Measurements from ENCODE around the gene RCL1. TPM values are rescaled to one million over a fixed set of nuclear protein-coding genes. Genes with fewer than 3 reads are reported as not detected.

Gene RCL1
- total RNA-seq, 1 experiment from 2014 or later: 34.4 TPM

DNA sequence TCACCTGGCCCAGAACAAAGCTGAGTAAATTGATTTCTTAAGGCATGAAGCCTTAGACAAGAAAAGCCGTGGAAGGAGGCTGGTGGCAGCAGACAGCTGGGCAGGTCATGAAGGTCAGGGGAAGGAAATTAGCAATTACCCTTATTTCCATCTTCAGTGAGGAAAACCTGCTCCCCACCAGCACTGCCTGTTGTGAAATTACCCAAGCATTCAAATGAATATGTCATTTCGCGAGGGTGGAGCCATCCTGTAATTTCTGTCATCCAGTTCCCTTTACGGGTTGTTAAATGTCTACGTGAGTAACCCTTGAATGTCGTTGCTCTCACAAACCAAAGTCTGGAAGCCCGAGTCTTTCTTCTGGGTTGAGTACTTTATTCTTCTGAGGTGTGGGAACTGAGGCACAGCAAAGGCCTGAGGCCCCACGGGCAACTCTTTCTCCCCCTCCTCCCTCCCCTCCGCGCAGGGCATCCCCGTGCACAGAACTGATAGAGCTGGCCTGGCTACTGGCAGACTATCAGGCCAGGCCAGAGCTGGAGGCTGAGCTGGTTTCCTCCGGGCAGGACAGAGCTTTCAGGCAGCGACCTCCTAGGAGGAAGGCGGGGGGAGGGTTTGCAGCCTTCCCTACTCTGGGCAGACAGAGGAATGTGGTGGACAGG lies 29.7 kb upstream of the RCL1 start:
- Histone ChIP-seq H3K23me2 (ENCODE audit: insufficient read length, low read depth, low read length, poor library complexity, severe bottlenecking) (peaks cover 4% of the 10 kb centered on the region), H4K20me1 (ENCODE audit: control insufficient read depth, insufficient read depth, insufficient read length) (no peaks in the 10 kb centered on the region), H4K91ac (ENCODE audit: insufficient read length, low read depth, low read length) (no peak overlapping the region), H3K18ac (ENCODE audit: insufficient read length, low read depth, low read length) (no peak overlapping the region), H4K8ac (replicated peaks; ENCODE audit: insufficient read length, low read depth, low read length) (no peak overlapping the region), H3K23ac (ENCODE audit: insufficient read length, low read depth, low read length) (no peak overlapping the region), H3T11ph (ENCODE audit: low read length) (no peak overlapping the region), H2BK120ac (ENCODE audit: low read depth, low read length, poor library complexity, severe bottlenecking) (no peak overlapping the region), H3K9ac (ENCODE audit: extremely low read depth, insufficient read length, low read length) (peak overlapping the region; percentile 11), H3K4ac (ENCODE audit: low read depth, low read length) (no peak overlapping the region), H3K79me1 (ENCODE audit: insufficient read depth, low read depth, low read length, poor library complexity, severe bottlenecking) (no peaks in the 10 kb centered on the region), H3K79me2 (ENCODE audit: insufficient read depth, low read length) (no peaks in the 10 kb centered on the region), H3K4me1 (ENCODE audit: insufficient read depth, low read length) (no peaks in the 10 kb centered on the region; the same call in 1 of the 2 replicates), H4K5ac (ENCODE audit: insufficient read length, low read depth, low read length) (no peak overlapping the region), H3K14ac (ENCODE audit: insufficient read depth, low read length) (0 out of 2 replicates have a peak overlapping the region, but pooled peaks have one; percentile 13), H3K9me3 (ENCODE audit: control insufficient read depth, low read depth, low read length) (no peaks in the 10 kb centered on the region), H3K4me2 (ENCODE audit: insufficient read depth, insufficient read length, low read length) (peak overlapping the region; percentile 65), H2BK5ac (ENCODE audit: insufficient read length, low read length) (no peak overlapping the region), H2AFZ (ENCODE audit: low read length) (no peak overlapping the region), H2AK5ac (ENCODE audit: insufficient read length, low read length) (no peak overlapping the region), H3K27ac (ENCODE audit: insufficient read length, low read depth, low read length) (no peak overlapping the region), H2BK12ac (ENCODE audit: insufficient read length, low read depth, low read length) (no peak overlapping the region), H2BK15ac (ENCODE audit: low read depth, low read length) (no peak overlapping the region), H2BK20ac (ENCODE audit: low read depth, low read length, poor library complexity, severe bottlenecking) (no peak overlapping the region), H3K27me3 (ENCODE audit: insufficient read depth, low read length) (no peaks in the 10 kb centered on the region), H3K56ac (ENCODE audit: insufficient read length, low read depth, low read length) (no peak overlapping the region)
- peaks cover 14 to 15% of the 10 kb centered on the region in 2 experiments for H3K4me1 Mint-ChIP-seq
- H3K9me3 Mint-ChIP-seq: no peaks in the 10 kb centered on the region
- H3K36me3 Mint-ChIP-seq (ENCODE audit: insufficient read depth in 1 of 3, low read depth in 3 of 3): no peaks in the 10 kb centered on the region
- TF ChIP-seq CTCF (conservative IDR thresholded peaks at IDR 0.05): no peak
- peak overlapping the region in 1 of 3 experiments; percentile 34; a peak in 1 of 7 replicates for H3K27ac Mint-ChIP-seq
- no CpG with 5 or more reads among the region's 14 CpGs for WGBS (ENCODE audit: extremely low coverage, insufficient read length, low lambda C conversion rate)
- peak overlapping the region; percentile 22 to 30; a peak in 4 of 5 replicates for H3K4me3 Mint-ChIP-seq
- peaks cover 1% of the 10 kb centered on the region for H3K27me3 Mint-ChIP-seq (ENCODE audit: low read depth)
- DNase-seq: peak; percentile 87
